Heart right ventricle (tissue), 16 donors: ENCODE results near the gene RPS8. TPM values are rescaled to one million over a fixed set of nuclear protein-coding genes. Genes with fewer than 3 reads are reported as not detected.
A peak's percentile ranks its signal among the peaks of the same experiment; 100 is the strongest.
"Not testable (repeated sequence)": the region's sequence is repeated elsewhere in the genome, so short reads cannot be mapped to it uniquely, and the experiment has no call there.

Source experiments
- ATAC-seq, 8 donors: fragments of 200-7000 bp; cut with Tn5 transposase; one replicate each; pipeline ENCODE4 v1.9.1; 2020; ENCODE audit warnings: mild to moderate bottlenecking in 8 of 8, moderate library complexity in 8 of 8, moderate number of reproducible peaks in 1 of 8
- DNase-seq, 2 donors: peaks; one replicate each; pipeline ENCODE4 v3.0.0-alpha.2; 2020
- H3K27ac ChIP-seq, 10 donors: fragments of 200-600 bp; sonication (generic) in 2 of 10; one replicate each; pipeline versions ENCODE4 v1.5.0 to v1.8.0; 2020 to 2022; ENCODE audit warnings: mild to moderate bottlenecking in 3 of 10
- H3K27me3 ChIP-seq, 7 donors: fragments of 200-600 bp; one replicate each; pipeline ENCODE4 v1.8.0; 2021 to 2022; ENCODE audit warnings: mild to moderate bottlenecking in 2 of 7
- H3K36me3 ChIP-seq, 9 donors: fragments of 200-600 bp; sonication (generic) in 1 of 9; one replicate each; pipeline versions ENCODE4 v1.5.0 to v1.8.0; 2020 to 2022; ENCODE audit warnings: mild to moderate bottlenecking in 2 of 9
- H3K4me1 ChIP-seq, 9 donors: fragments of 200-600 bp; sonication (generic) in 1 of 9; one replicate each; pipeline versions ENCODE4 v1.5.0 to v1.8.0; 2020 to 2022; ENCODE audit warnings: mild to moderate bottlenecking in 4 of 9
- H3K4me3 ChIP-seq, 10 donors: fragments of 200-600 bp; sonication (generic) in 2 of 10; one replicate each; pipeline versions ENCODE4 v1.5.0 to v1.8.0; 2020 to 2022; ENCODE audit warnings: mild to moderate bottlenecking in 7 of 10, moderate library complexity in 2 of 10
- H3K9me3 ChIP-seq, 11 donors: fragments of 200-600 bp in 10 of 11; sonication (generic) in 2 of 11; one replicate each; pipeline versions ENCODE4 v1.5.0 to v1.8.0; 2013 to 2022; ENCODE audit warnings: mild to moderate bottlenecking in 2 of 11, control low read depth in 1 of 11, moderate library complexity in 1 of 11
- CTCF ChIP-seq, 9 donors: fragments of 200-600 bp; sonication (generic) in 2 of 9; IDR thresholded peaks; one replicate each; pipeline versions ENCODE4 v1.5.0 to v1.8.0; 2021 to 2022; ENCODE audit warnings: antibody characterized with exemption in 9 of 9, mild to moderate bottlenecking in 5 of 9, moderate library complexity in 1 of 9
- WGBS, 2 donors: extraction: QIAGEN DNeasy Blood & Tissue Kit; methylation state at CpG; one replicate each; pipeline ENCODE4 v1.1.7; 2013; ENCODE audit warnings: inconsistent platforms in 1 of 2; 5-methylcytosine and 5-hydroxymethylcytosine counted together
- intact Hi-C, 10 donors: fragments of 100-400 bp; cut with DNase I; formaldehyde crosslinking; loops; one replicate each; pipeline versions ENCODE4 v1.11.1 to v1.14.2; 2022
- polyA plus RNA-seq, 2 donors: library from polyadenylated mRNA; stranded (reverse); fragments of 200-250 nt; gene quantifications; one replicate each; pipeline ENCODE4 v1.2.3, GENCODE V29; 2013
- total RNA-seq, 10 donors: library from RNA; stranded (reverse); fragmentation: NEBNext Ultra II Directional in 3 of 10; extraction: Animal tissue kit (Norgen Biotek cat#: 25700) in 3 of 10; gene quantifications; one replicate each; pipeline versions ENCODE4 v1.2.1 to v1.2.4, GENCODE V29; 2021 to 2023
- donor health status: Arrhythmogenic right ventricular cardiomyopathy.
- donor health status: ischemic (EF 13 %, LVEDD 7.1; RV severe dilation, severe dysfunction).
- donor health status: healthy with polysubstance abuse.
- donor health status: DM: no; HTN: yes; CAD: no.
- donor health status: DM: no; HTN: no; CAD: no.
- donor health status: ischemic (EF 25% LVEDD 6.9; RV normal size, moderate dysfunction).
- donor health status: ischemic (EF 25% LVEDD 5.7; RV mildly dilated, moderate dysfunction).
- donor health status: healthy.
- donor health status: DM: yes; HTN: yes; CAD: no.
- donor health status: Ischemic cardiomyopathy.
- donor health status: ischemic (EF 35%, LVEDD 5.7; RV mildly dilated, moderate dysfunction).
- donor health status: nonischemic (EF 11% LVEDD 7.7; RV severe dilation, severe dysfunction).
- donor health status: DM: yes; HTN: yes; CAD: no.
- donor health status: PGD.
- donor health status: ischemic (EF 29% LVEDD 5.4; RV normal size, mild dysfunction).
- donor health status: nonischemic (EF 23%, LVEDD 6.1; RV moderate dilation, normal function).

The RPS8 gene
- total and polyA plus RNA-seq, 12 donors, result 587 to 1,942 (median 729) TPM

GRCh38 chr1:44811234-44811633, 35.9 kb downstream of the RPS8 start:
- DNase-seq (peak in 1 of 2 donors; percentile 6), ATAC-seq (no peak)
- Histone ChIP-seq H3K27me3 (no peaks in the 10 kb centered on the region), H3K4me1 (peaks cover 37 to 84% (median 75%) of the 10 kb centered on the region in 9 donors), H3K4me3 (no peak overlapping the region), H3K9me3 (no peaks in the 10 kb centered on the region), H3K27ac (peak overlapping the region in 8 of 10 donors; percentile 22 to 100 (median 99)), H3K36me3 (peaks cover 0 to 33% (median 2%) of the 10 kb centered on the region in 9 donors)
- intact Hi-C loops, result no loop called here
- 71 to 84% methylated on average over 8 of the region's 8 CpGs for WGBS, 2 donors
- no peak for TF ChIP-seq CTCF (IDR thresholded peaks at IDR 0.05)

- intact Hi-C loops, result no loop called here
- peak in 1 of 2 donors; percentile 42 for DNase-seq
These were observed 37.6 kb downstream of the RPS8 start for GRCh38 chr1:44812822-44813543.

GRCh38 chr1:44815926-44816325, 40.6 kb downstream of the RPS8 start:
- peaks cover 6 to 58% (median 37%) of the 10 kb centered on the region in 9 donors for H3K4me1 ChIP-seq
- 89 to 90% methylated on average over 9 of the region's 9 CpGs for WGBS, 2 donors
- not testable (repeated sequence) for ATAC-seq

More at GRCh38 chr1:44812822-44813543, 37.6 kb downstream of the RPS8 start:
- no peak for TF ChIP-seq CTCF (IDR thresholded peaks at IDR 0.05)
- H3K4me3 ChIP-seq, result peak overlapping the region; percentile 25 to 61 (median 56)
- 47 to 56% methylated on average over 46 to 48 of the region's 48 CpGs for WGBS, 2 donors
- H3K4me1 ChIP-seq, result peaks cover 26 to 67% (median 57%) of the 10 kb centered on the region in 9 donors
- H3K27ac ChIP-seq, result peak overlapping the region; percentile 68 to 94 (median 84)
- H3K27me3 ChIP-seq, result no peaks in the 10 kb centered on the region
- peak in 5 of 8 donors; percentile 0 to 49 (median 2) for ATAC-seq
- peaks cover 0 to 26% (median 0%) of the 10 kb centered on the region in 9 donors for H3K36me3 ChIP-seq
- H3K9me3 ChIP-seq, result no peaks in the 10 kb centered on the region

GRCh38 chr1:44817307-44817706, 42.0 kb downstream of the RPS8 start:
- TF ChIP-seq CTCF (IDR thresholded peaks at IDR 0.05), result no peak
- ATAC-seq (no peak), DNase-seq (no peak)
- no peak overlapping the region for H3K27ac ChIP-seq
- peaks cover 0 to 26% (median 0%) of the 10 kb centered on the region in 9 donors for H3K36me3 ChIP-seq
- no peaks in the 10 kb centered on the region for H3K27me3 ChIP-seq
- no peaks in the 10 kb centered on the region for H3K9me3 ChIP-seq
- H3K4me3 ChIP-seq, result no peak overlapping the region
- intact Hi-C loops, result no loop called here
- peaks cover 7 to 49% (median 26%) of the 10 kb centered on the region in 9 donors for H3K4me1 ChIP-seq
- 72 to 83% methylated on average over 2 of the region's 2 CpGs for WGBS, 2 donors

More at GRCh38 chr1:44815926-44816325, 40.6 kb downstream of the RPS8 start:
- peaks cover 0 to 26% (median 0%) of the 10 kb centered on the region in 9 donors for H3K36me3 ChIP-seq
- intact Hi-C loops, H3K9me3 ChIP-seq, DNase-seq, H3K4me3 ChIP-seq, H3K27me3 ChIP-seq, H3K27ac ChIP-seq: not testable (repeated sequence)
